Stimulated activated CD4-positive, alpha-beta T cell treated with anti-CD3 and anti-CD28 coated beads, Interleukin-2, amount 100 ng/mL, for 48 hours (primary cell): Measurements from ENCODE around the gene IL1RL1.

Experiments
- DNase-seq, 2 donors: peaks; one replicate each; pipeline ENCODE4 v3.0.0-alpha.2; 2020

The IL1RL1 gene

GRCh38 chr2:102383722-102384121 is 72.4 kb downstream of the IL1RL1 start:
- no peak for DNase-seq

GRCh38 chr2:102385522-102385921 is 74.2 kb downstream of the IL1RL1 start:
- DNase-seq: no peak

GRCh38 chr2:102386004-102386403 is 74.6 kb downstream of the IL1RL1 start:
- DNase-seq: no peak

GRCh38 chr2:102386867-102387541 is 75.6 kb downstream of the IL1RL1 start:
- DNase-seq: no peak

GRCh38 chr2:102387763-102388546 is 76.6 kb downstream of the IL1RL1 start:
- no peak for DNase-seq

- no peak for DNase-seq
Observed at GRCh38 chr2:102391565-102391964, 80.2 kb downstream of the IL1RL1 start.

- no peak for DNase-seq
Observed at GRCh38 chr2:102392096-102392495, 80.7 kb downstream of the IL1RL1 start.

GRCh38 chr2:102392942-102393341 is 81.6 kb downstream of the IL1RL1 start:
- no peak for DNase-seq

GRCh38 chr2:102396012-102396411 is 84.6 kb downstream of the IL1RL1 start:
- DNase-seq: no peak

GRCh38 chr2:102397209-102397608 is 85.8 kb downstream of the IL1RL1 start:
- no peak for DNase-seq

- DNase-seq: no peak
Observed at GRCh38 chr2:102399499-102400141, 88.3 kb downstream of the IL1RL1 start.

GRCh38 chr2:102401456-102401855 is 90.1 kb downstream of the IL1RL1 start:
- DNase-seq: no peak
